Endodermal cell (in vitro differentiated cells): ENCODE results near the gene TMEM138. TPM values are rescaled to one million over a fixed set of nuclear protein-coding genes. Genes with fewer than 3 reads are reported as not detected.

Experiments
- DNase-seq: peaks from one replicate; pipeline ENCODE4 v3.0.0-alpha.2; 2017
- H3K27ac ChIP-seq: 2 replicates; pipeline ENCODE4 v1.5.1; 2013; ENCODE audit warnings: mild to moderate bottlenecking, low read depth, low read length, moderate library complexity
- H3K27me3 ChIP-seq: 2 replicates; pipeline ENCODE4 v1.6.1; 2013; ENCODE audit warnings: mild to moderate bottlenecking, low read length, moderate library complexity; ENCODE audit not compliant: insufficient read depth, control insufficient read depth, poor library complexity, severe bottlenecking
- H3K36me3 ChIP-seq: 2 replicates; pipeline ENCODE4 v1.7.0; 2013; ENCODE audit warnings: mild to moderate bottlenecking, low read length, moderate library complexity; ENCODE audit not compliant: control insufficient read depth, insufficient read depth
- H3K4me1 ChIP-seq: one replicate; pipeline ENCODE4 v1.7.0; 2013; ENCODE audit warnings: low read length; ENCODE audit not compliant: control insufficient read depth, insufficient read depth
- H3K4me3 ChIP-seq: 2 replicates; pipeline ENCODE4 v1.5.1; 2013; ENCODE audit warnings: mild to moderate bottlenecking, low read length, moderate library complexity
- H3K9ac ChIP-seq: 2 replicates; pipeline ENCODE4 v1.6.1; 2013; ENCODE audit warnings: mild to moderate bottlenecking, low read length, moderate library complexity; ENCODE audit not compliant: poor library complexity, severe bottlenecking; ENCODE audit errors: extremely low read depth
- H3K9me3 ChIP-seq: 2 replicates; pipeline ENCODE4 v1.6.1; 2013; ENCODE audit warnings: mild to moderate bottlenecking, low read length, moderate library complexity; ENCODE audit not compliant: control insufficient read depth
- H3K27ac Mint-ChIP-seq: 2 replicates; pipeline ENCODE4 v1.8.0; 2020; ENCODE audit warnings: mixed read lengths
- H3K27me3 Mint-ChIP-seq: 2 replicates; pipeline ENCODE4 v1.8.0; 2021; ENCODE audit warnings: mild to moderate bottlenecking, mixed read lengths; ENCODE audit not compliant: insufficient read depth
- H3K36me3 Mint-ChIP-seq: 2 replicates; pipeline ENCODE4 v1.8.0; 2020; ENCODE audit warnings: low read depth, mixed read lengths
- H3K4me1 Mint-ChIP-seq: 2 replicates; pipeline ENCODE4 v1.8.0; 2020; ENCODE audit warnings: mixed read lengths
- H3K4me3 Mint-ChIP-seq: 2 replicates; pipeline ENCODE4 v1.8.0; 2020; ENCODE audit warnings: mild to moderate bottlenecking, moderate library complexity, mixed read lengths
- H3K9me3 Mint-ChIP-seq: 2 replicates; pipeline ENCODE4 v1.8.0; 2020; ENCODE audit warnings: mild to moderate bottlenecking, mixed read lengths
- CTCF ChIP-seq: fragments of 200-600 bp; sonication (generic); conservative IDR thresholded peaks from 2 replicates; pipeline ENCODE4 v1.5.0; 2021; ENCODE audit warnings: antibody characterized with exemption, mild to moderate bottlenecking
- WGBS, 2 experiments: methylation state at CpG; one replicate each; pipeline versions ENCODE4 v1.1.5 to v1.1.7; 2013; ENCODE audit warnings: missing lambda C conversion rate in 2 of 2, mixed read lengths in 1 of 2; ENCODE audit not compliant: insufficient coverage in 1 of 2, insufficient read length in 1 of 2; 5-methylcytosine and 5-hydroxymethylcytosine counted together
- total RNA-seq, 2 donors: library from RNA; stranded (reverse); fragmentation: NEBNext Ultra II Directional in 1 of 2; extraction: Animal tissue kit (Norgen Biotek cat#: 25700) in 1 of 2; gene quantifications; 2 replicates in 1 of 2; 3 replicates in 1 of 2; pipeline ENCODE4 v1.2.1, GENCODE V29; 2021

TMEM138 gene
- total RNA-seq, 2 donors from 2014 or later = 26.5 to 29.3 TPM

GRCh38 chr11:61329871-61330270 lies 32.3 kb upstream of the TMEM138 start:
- Histone ChIP-seq H3K4me3 (no peak overlapping the region), H3K4me1 (peaks cover 12% of the 10 kb centered on the region), H3K27me3 (no peaks in the 10 kb centered on the region), H3K9me3 (no peaks in the 10 kb centered on the region), H3K27ac (no peak overlapping the region), H3K9ac (no peak overlapping the region), H3K36me3 (peaks cover 53% of the 10 kb centered on the region)
- WGBS, 2 experiments = 94 to 100% methylated on average over 4 of the region's 4 CpGs
- Mint-ChIP-seq H3K4me1 (peaks cover 33% of the 10 kb centered on the region), H3K4me3 (no peak overlapping the region), H3K27ac (no peak overlapping the region), H3K9me3 (no peaks in the 10 kb centered on the region), H3K36me3 (peaks cover 39% of the 10 kb centered on the region), H3K27me3 (no peaks in the 10 kb centered on the region)
- no peak for DNase-seq
- no peak for TF ChIP-seq CTCF

DNA sequence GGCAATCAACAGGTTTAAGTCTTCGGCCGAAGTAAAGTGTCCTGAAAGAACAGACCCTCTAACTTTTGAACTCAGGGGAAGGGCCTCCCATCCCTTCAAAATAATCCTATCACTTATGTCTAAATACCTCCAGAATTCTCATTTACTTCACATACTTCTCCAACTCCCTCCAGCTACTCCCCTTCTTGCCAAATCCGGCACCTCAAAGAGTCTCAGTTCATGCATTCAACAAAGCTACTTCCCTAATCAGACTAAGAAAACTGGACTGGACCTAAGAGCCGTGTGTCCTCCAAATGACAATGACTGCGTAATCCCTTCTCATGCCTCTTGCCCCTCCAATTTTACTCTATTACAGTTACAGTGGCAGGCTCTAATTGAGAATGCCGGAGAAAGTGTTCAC lies 30.5 kb upstream of the TMEM138 start:
- 90 to 93% methylated on average over 5 to 6 of the region's 6 CpGs for WGBS, 2 experiments
- no peaks in the 10 kb centered on the region for H3K9me3 Mint-ChIP-seq
- peaks cover 5% of the 10 kb centered on the region for H3K4me1 ChIP-seq
- H3K4me3 Mint-ChIP-seq = peak overlapping the region; percentile 97
- peaks cover 17% of the 10 kb centered on the region for H3K4me1 Mint-ChIP-seq
- H3K36me3 ChIP-seq = peaks cover 40% of the 10 kb centered on the region
- no peak for TF ChIP-seq CTCF
- no peaks in the 10 kb centered on the region for H3K9me3 ChIP-seq
- no peak overlapping the region for H3K27ac ChIP-seq
- H3K36me3 Mint-ChIP-seq = peaks cover 26% of the 10 kb centered on the region
- no peak for DNase-seq
- H3K4me3 ChIP-seq = peak overlapping the region; percentile 99
- no peaks in the 10 kb centered on the region for H3K27me3 ChIP-seq
- no peaks in the 10 kb centered on the region for H3K27me3 Mint-ChIP-seq
- peak overlapping the region; percentile 99 for H3K27ac Mint-ChIP-seq
- peak overlapping the region; percentile 100 for H3K9ac ChIP-seq

DNA sequence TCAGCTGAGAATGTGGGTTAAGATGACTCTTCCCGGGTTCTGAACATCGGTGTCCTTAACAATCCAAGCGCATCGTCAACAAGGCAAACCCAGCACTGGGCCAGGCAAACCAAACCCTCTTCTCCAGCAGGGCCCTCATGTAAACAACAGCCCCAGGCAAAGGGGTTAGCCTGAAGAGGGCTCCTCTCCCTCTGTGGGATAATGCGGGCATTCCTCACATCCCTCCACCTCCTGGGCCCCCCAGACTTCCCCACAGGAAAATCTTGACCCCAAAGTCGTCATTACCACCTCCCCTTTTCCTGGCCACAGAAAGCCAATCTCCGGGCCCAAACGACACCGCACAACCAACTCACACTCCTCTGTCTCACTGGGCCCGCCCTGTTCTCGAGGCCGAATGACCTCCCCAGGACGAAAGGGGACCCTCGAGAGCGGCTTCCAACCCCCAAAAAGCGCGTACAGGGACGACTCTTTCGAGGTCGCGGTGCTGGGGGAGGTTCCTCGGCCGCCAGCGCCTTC lies 29.8 kb upstream of the TMEM138 start:
- H3K4me3 Mint-ChIP-seq = peak overlapping the region; percentile 97
- H3K27ac Mint-ChIP-seq = peak overlapping the region; percentile 99
- Histone ChIP-seq H3K27ac (peak overlapping the region; percentile 89), H3K4me3 (peak overlapping the region; percentile 99), H3K9me3 (no peaks in the 10 kb centered on the region), H3K27me3 (no peaks in the 10 kb centered on the region), H3K4me1 (peaks cover 5% of the 10 kb centered on the region), H3K9ac (peak overlapping the region; percentile 100), H3K36me3 (peaks cover 33% of the 10 kb centered on the region)
- TF ChIP-seq CTCF = no peak
- peaks cover 17% of the 10 kb centered on the region for H3K4me1 Mint-ChIP-seq
- H3K9me3 Mint-ChIP-seq = no peaks in the 10 kb centered on the region
- peaks cover 23% of the 10 kb centered on the region for H3K36me3 Mint-ChIP-seq
- DNase-seq = no peak
- WGBS, 2 experiments = 0 to 2% methylated on average over 7 to 24 of the region's 24 CpGs
- H3K27me3 Mint-ChIP-seq = no peaks in the 10 kb centered on the region
